HG02763 (cell line): ENCODE data around the gene IGSF3.
"Not testable (repeated sequence)": the region's sequence is repeated elsewhere in the genome, so short reads cannot be mapped to it uniquely, and the experiment has no call there.

Experiments used
- ATAC-seq: cut with Tn5 transposase; IDR thresholded peaks from one replicate; pipeline ENCODE4 v1.9.1; 2021; ENCODE audit warnings: mild to moderate bottlenecking, moderate library complexity; ENCODE audit not compliant: unreplicated experiment

IGSF3 gene

GRCh38 chr1:116631996-116632925 is 35.3 kb downstream of the IGSF3 start:
- ATAC-seq: not testable (repeated sequence)

- not testable (repeated sequence) for ATAC-seq
Measured at GRCh38 chr1:116631554-116631953, 36.0 kb downstream of the IGSF3 start.

DNA sequence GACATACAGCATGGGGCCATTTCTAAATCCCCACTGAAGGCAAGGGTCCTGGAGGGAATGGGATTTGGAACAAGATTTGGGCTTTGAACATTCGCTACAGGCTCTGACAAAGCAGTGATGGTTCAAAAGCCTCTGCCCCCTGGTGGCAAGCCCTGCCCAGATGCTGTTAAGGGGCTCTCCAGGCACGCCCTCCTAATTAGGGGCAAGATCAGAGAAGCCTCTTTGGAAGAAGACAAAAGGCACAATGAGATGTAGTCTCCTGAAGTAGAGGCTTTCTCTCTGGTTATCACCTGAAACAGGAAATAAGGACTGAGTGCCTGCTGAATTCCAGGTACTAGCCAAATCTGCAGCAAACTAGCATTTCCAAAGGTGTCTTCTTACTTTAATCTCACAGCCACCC is 37.5 kb downstream of the IGSF3 start:
- not testable (repeated sequence) for ATAC-seq

- ATAC-seq: not testable (repeated sequence)
Measured at GRCh38 chr1:116629441-116629840, 38.1 kb downstream of the IGSF3 start.

- no peak for ATAC-seq
Measured at GRCh38 chr1:116628448-116628847, 39.1 kb downstream of the IGSF3 start.

DNA sequence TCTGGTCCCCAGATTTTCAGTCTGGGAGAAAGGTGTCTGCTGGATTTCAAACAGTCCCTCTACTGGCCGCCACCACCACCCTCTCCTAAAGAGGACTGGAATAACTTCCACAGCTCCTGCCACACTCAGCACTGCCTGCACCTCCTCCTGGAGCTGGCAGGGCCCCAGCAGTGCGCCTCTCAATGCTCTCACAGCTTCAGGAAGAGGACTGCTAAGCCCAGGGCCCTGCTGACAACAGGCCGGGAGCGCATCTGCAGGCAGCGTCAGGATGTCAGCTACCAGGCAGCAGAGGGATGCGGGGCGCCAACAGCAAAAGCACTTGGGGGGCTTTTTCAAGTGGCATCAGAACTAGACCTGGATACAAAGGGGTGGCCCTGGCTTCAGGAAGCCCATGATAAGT is 40.2 kb downstream of the IGSF3 start:
- ATAC-seq: not testable (repeated sequence)

- not testable (repeated sequence) for ATAC-seq
Measured at GRCh38 chr1:116626915-116627314, 40.6 kb downstream of the IGSF3 start.

GRCh38 chr1:116625155-116625554 is 42.4 kb downstream of the IGSF3 start:
- ATAC-seq: not testable (repeated sequence)

GRCh38 chr1:116624040-116624439 is 43.5 kb downstream of the IGSF3 start:
- ATAC-seq: no peak

- ATAC-seq: not testable (repeated sequence)
Measured at GRCh38 chr1:116622496-116622895, 45.0 kb downstream of the IGSF3 start.

GRCh38 chr1:116621756-116622155 is 45.8 kb downstream of the IGSF3 start:
- not testable (repeated sequence) for ATAC-seq

- not testable (repeated sequence) for ATAC-seq
Measured at GRCh38 chr1:116620392-116620791, 47.1 kb downstream of the IGSF3 start.

DNA sequence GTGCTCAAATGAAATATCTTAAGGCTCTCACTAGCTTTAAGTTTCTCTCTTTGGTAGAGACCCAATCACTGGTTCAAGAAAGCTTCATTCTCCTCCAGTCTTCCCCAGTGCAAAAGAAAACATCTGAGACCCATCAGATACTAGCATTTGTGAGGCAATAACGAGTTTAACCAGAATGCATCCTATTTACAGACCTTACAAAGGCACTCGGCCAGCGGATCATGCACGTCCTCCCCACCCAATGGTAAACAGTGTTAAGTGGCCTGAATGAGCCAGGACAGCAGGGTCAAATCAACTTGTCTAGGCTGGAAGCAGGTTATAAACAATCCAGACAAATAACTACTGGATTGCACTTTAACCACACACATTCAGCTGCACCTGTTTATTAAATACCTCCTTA is 48.4 kb downstream of the IGSF3 start:
- not testable (repeated sequence) for ATAC-seq

DNA sequence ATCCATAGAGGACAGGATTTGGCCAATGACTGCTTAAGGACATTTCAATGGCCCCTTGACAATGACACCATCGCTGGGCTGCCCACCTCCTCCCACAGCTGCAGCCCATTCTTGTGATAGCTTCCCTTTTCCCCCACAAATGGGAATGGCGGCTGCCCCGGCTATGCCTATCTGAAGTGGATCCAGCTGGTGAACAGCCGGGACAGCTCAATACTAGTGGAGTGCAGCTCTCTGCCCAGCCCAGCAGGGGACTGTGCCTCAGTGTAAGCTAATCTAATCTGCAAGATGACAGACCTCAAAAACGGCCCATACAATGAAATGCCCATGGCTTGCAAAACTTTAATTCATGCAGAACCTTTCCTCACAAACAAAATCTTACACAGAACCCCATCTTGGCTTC is 49.7 kb downstream of the IGSF3 start:
- ATAC-seq: not testable (repeated sequence)

- not testable (repeated sequence) for ATAC-seq
Measured at GRCh38 chr1:116613825-116614224, 53.7 kb downstream of the IGSF3 start.

GRCh38 chr1:116609801-116610371 is 57.6 kb downstream of the IGSF3 start:
- ATAC-seq: not testable (repeated sequence)

DNA sequence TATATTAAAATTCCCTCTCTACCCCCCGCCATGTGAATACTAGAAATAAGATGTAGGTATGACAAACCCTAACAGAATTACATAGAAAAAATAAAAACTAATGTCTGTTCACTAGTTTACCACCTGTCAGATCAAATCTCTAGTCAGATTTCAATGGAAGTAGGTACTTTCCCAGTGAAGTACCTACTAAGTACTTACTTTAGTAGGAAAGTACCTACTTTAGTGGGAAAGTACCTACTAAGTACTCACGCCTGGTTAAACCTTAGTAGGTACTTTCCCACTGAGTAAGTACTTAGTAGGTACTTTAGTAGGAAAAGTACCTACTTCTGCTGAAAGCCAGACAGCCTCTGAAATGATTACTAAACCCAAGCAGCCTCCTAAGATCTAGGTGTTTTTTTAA is 58.7 kb downstream of the IGSF3 start:
- ATAC-seq: not testable (repeated sequence)

- ATAC-seq: not testable (repeated sequence)
Measured at GRCh38 chr1:116608151-116608550, 59.4 kb downstream of the IGSF3 start.

- not testable (repeated sequence) for ATAC-seq
Measured at GRCh38 chr1:116607463-116607862, 60.1 kb downstream of the IGSF3 start.

GRCh38 chr1:116606067-116606466 is 61.5 kb downstream of the IGSF3 start:
- ATAC-seq: not testable (repeated sequence)

GRCh38 chr1:116605315-116605714 is 62.2 kb downstream of the IGSF3 start:
- no peak for ATAC-seq

DNA sequence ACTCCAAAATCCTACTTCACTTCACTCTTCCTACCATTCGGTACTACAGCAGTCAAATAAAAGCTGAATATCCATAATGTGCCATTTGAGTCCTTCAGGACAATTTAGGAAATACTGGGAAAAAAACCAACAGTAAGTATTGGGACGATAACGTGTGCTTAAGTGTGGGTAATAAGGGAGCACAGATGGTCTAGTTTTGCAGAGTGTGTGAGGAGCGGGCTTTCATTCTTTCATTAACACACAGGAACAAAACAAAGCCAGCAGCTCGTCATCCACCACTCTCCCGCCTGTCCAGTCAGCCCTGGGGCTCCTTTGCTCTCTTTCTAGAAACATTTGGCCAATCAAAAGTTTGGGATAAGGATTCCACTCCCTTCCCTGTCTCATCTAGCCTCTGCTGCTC is 63.1 kb downstream of the IGSF3 start:
- not testable (repeated sequence) for ATAC-seq
